Fibroblast of mammary gland (primary cell): ENCODE measurements around the gene LEUTX.

ENCODE experiments used
- DNase-seq: peaks from one replicate; pipeline ENCODE4 v3.0.0-alpha.2; 2010; ENCODE audit warnings: low read depth
- H3K4me3 ChIP-seq: 2 replicates; pipeline ENCODE4 v1.5.1; 2011; ENCODE audit warnings: low read depth, mild to moderate bottlenecking, low read length, moderate library complexity; ENCODE audit not compliant: control insufficient read depth
- TF ChIP-seq, protein P1 (sequence below): conservative IDR thresholded peaks from 2 replicates; pipeline ENCODE4 v1.5.1; 2011; ENCODE audit warnings: low read depth, low read length, inconsistent platforms; ENCODE audit not compliant: control insufficient read depth, insufficient read depth

Gene LEUTX, protein sequence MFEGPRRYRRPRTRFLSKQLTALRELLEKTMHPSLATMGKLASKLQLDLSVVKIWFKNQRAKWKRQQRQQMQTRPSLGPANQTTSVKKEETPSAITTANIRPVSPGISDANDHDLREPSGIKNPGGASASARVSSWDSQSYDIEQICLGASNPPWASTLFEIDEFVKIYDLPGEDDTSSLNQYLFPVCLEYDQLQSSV

DNA sequence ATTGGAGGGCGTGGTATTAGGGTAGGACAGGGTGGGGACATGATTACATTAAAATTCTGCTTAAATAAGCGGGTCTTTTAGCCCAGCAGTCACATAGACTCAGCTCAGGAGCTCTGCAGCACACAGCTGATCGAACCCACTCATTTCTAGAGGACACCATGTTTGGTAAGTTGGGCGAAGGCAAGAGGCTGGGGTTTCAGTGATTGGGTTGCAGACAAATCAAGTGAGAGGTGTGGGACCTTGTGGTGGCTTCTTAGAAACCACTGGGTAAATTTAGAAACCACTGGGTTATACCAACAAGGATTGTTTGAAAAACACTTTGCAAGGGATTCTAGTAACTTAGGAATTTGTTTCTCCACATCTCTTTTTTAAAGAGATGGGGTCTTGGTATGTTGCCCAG is at the start of gene LEUTX:
Gene LEUTX (plus strand): TSS at position 92 of the 400 bp plus-strand sequence. CDS start 67 bp downstream, at position 159.
- TF ChIP-seq, protein P1, sequence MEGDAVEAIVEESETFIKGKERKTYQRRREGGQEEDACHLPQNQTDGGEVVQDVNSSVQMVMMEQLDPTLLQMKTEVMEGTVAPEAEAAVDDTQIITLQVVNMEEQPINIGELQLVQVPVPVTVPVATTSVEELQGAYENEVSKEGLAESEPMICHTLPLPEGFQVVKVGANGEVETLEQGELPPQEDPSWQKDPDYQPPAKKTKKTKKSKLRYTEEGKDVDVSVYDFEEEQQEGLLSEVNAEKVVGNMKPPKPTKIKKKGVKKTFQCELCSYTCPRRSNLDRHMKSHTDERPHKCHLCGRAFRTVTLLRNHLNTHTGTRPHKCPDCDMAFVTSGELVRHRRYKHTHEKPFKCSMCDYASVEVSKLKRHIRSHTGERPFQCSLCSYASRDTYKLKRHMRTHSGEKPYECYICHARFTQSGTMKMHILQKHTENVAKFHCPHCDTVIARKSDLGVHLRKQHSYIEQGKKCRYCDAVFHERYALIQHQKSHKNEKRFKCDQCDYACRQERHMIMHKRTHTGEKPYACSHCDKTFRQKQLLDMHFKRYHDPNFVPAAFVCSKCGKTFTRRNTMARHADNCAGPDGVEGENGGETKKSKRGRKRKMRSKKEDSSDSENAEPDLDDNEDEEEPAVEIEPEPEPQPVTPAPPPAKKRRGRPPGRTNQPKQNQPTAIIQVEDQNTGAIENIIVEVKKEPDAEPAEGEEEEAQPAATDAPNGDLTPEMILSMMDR = no peak
- H3K4me3 ChIP-seq = no peak within 1 kb of the TSS
- no peak for DNase-seq

DNA sequence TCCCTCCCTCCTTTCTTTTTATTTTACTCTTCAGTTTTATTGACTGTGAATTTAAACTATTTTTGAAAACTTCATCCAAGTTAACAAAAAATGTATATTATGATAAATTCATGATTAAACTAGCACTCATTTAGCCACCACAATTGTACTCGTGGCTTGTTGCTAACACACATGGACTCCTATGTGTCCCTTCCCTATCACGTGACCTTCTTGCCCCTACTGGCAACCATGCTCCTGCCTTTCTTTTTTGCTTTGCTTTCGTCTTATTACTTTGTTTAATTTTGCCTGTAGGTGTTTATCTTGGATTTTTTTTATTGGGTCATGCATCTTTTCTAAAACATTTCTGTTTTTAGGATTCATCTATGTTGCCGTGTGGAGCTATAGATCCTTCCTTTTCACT is 49.1 kb upstream of the LEUTX start:
- DNase-seq = no peak
- no peak overlapping the region for H3K4me3 ChIP-seq
- TF ChIP-seq, protein P1 = no peak

DNA sequence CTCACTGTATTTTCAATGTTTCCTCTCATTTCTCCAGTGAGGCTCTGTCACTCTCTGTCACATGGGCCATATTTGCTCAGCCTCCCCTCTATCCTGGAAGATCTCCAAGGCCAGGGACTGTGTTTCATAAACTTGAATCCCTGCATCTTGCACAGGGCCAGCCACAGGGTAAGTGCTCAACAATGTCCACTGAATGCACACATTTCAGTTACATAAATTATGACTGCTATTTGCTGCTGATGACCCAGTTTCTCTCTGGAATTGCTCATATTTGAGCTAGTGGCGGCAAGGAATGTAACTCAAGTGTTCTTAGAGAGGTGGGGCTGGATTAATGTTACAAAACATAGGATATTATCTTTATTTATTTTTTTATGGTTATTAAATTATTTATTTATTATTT is 47.0 kb upstream of the LEUTX start:
- TF ChIP-seq, protein P1 = no peak
- no peak for DNase-seq
- H3K4me3 ChIP-seq = no peak overlapping the region

DNA sequence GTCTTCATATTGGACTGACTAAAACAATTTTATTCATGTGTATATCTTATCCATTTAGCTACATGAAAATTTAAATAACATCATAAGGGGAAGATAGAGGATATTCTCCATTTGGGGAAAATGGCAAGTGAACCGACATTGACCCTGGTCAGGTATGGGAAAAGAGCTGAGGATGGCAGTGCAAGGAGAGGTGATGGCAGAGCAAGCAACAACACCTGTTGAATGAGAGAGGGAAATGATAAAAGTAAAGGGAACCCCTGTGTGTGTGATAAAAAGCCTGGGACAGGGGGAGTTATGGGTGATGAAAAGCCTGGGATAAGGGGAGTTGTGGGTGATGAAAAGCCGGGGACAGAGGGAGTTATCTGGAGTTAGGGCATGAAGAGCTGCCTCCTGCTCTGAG is 44.8 kb upstream of the LEUTX start:
- H3K4me3 ChIP-seq = no peak overlapping the region
- no peak for DNase-seq
- TF ChIP-seq, protein P1 = no peak

DNA sequence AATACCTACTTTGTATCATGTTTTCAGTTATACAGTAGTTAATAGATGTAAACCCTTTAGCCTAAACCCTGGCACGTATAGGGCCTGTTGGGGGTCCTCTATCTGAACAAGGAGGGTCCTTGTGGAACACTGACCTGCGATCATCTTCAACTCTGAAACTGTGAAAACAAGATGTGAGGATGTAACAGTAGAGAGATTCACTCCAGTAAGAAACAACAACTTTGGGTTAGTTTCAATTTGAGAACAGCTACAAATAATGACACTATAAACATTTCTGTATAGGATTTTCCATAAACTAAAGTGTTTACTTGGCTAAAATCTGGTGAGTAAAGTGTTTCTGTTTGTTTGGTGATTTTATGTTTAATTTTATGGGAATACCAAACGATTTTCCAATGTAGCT is 43.0 kb upstream of the LEUTX start:
- H3K4me3 ChIP-seq = no peak overlapping the region
- TF ChIP-seq, protein P1 = no peak
- DNase-seq = no peak

DNA sequence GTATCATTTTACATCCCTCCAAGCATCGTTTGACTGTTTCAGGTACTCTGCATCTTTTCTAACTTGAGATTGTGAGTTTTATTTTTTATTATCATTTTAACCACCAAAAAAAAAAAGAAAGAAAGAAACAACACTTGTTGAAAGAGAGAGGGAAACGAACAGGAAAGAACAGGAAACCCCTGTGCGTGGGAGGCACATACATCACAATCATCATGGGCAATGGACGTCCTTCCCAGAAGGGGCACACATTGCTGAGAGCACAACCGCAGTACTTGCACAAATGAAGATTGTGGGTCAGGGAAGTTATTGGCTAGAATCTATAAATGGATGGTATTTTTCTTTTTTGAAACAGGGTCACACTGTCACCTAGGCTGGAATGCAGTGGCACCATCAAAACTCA is 42.6 kb upstream of the LEUTX start:
- DNase-seq = no peak
- H3K4me3 ChIP-seq = no peak overlapping the region
- TF ChIP-seq, protein P1 = no peak

DNA sequence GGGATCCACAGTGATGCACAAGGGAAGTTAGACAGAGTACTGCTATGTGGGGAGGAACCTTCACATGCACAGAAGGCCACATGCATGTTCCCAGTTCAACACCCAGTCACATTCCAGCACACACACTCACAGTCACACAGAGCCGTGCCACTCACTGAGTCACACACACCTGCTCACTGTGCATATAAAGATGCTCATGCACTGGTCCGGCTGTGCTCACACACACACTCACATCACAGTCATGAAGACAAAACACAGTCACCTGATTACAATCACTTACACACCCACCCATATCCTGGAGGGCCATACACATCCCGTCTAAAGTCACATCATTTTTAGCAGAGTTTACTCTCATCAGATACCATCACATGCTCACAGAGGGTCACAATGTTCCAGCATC is 41.3 kb upstream of the LEUTX start:
- TF ChIP-seq, protein P1 = no peak
- no peak overlapping the region for H3K4me3 ChIP-seq
- DNase-seq = no peak
